Midbrain (tissue), 1 donor: ENCODE measurements around the gene TDRD10.

ENCODE experiments used
- DNase-seq: peaks from one replicate; lab custom pipeline; 2025; lab: John Stamatoyannopoulos, UW

Gene TDRD10

GRCh38 chr1:154553056-154554030 lies 51.3 kb downstream of the TDRD10 start:
- no peak for DNase-seq

- no peak for DNase-seq
These were observed 54.4 kb downstream of the TDRD10 start for GRCh38 chr1:154556422-154556821.

DNA sequence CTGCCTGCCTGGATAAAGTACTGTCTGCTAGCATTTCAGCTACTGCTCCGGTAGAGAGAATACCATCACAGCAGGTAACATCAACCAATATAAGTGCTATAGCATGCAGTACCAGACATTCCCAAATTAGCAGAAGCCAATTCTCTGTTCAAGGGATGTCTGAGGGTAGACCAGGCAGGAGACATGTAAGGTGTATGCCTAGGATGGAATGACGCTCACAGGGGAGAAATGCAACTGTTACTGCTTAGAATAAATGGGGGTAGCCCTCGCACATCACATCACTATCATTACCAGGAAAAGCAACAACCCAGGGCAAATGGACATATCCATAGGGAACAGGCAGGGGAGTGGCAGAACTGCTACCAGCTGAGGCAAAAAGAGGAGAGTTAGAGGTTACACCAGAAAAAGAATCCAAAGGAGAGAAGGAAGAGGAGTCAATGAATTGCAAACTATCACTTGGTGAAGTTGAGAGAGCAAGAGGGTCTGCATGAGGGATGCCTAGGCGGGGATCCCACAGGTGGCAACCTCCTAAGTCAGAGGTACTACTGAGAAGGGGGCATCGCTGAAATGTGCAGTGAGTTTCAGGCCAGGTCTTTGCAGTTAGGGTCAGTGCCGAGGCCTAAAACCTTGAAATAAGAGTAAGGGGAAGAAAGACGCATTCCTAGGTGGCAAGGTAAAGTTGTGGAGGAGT lies 55.4 kb downstream of the TDRD10 start:
- DNase-seq = no peak

- DNase-seq = no peak
These were observed 56.1 kb downstream of the TDRD10 start, which contains the start of gene UBE2Q1 for GRCh38 chr1:154557939-154558719. Gene UBE2Q1, minus strand, starts transcription at chr1:154558662. Its CDS starts 109 bp downstream, at chr1:154558553.

- DNase-seq = peak; percentile 99
These were observed 56.9 kb downstream of the TDRD10 start for GRCh38 chr1:154558720-154559465.

DNA sequence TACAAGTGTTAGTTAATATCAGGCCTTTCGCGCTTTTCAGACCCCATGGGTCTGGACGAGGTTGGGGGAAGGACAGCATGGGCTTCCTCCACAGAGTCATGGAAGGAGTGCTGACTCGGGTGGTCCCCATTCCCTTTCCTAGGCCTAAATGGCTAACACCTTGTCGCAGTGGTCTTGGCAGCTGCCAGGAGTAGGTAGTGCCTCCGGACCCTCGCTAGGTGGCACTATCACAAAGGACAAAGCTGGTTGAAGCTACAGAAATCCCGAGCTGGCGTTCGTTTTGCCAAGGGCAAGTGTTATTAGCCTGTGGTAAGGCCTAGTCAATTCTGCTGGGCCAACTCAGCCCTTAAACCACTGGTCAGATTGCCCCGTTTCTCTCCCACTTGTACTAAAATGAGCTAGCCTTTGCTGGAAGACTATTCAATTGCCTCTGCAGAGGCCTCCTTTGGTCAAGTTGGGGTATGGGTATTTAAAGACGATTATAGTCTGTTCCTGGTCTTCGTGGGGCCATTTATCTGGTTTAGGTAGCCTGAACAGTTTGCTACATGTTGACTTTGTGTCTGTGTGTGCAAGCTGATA lies 57.5 kb downstream of the TDRD10 start:
- peak; percentile 91 for DNase-seq

DNA sequence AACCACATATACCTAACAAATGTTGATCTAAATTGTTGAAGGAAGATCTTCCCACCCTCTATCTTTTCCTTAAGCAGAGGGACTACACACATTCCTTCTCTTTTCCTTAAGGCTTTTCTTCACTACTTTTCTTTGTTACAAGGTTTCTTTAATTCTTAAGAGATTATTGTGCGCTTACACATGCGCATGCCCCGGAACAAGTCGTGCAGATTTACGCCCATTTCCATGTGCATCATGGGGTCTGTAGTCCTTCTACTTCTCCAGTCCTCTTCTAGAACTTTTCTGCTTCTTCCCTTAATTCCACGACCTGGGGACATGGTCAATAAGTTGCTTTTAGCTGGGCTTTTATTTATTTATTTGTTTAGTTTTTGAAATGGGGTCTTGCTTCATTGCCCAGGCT lies 63.9 kb downstream of the TDRD10 start:
- no peak for DNase-seq

DNA sequence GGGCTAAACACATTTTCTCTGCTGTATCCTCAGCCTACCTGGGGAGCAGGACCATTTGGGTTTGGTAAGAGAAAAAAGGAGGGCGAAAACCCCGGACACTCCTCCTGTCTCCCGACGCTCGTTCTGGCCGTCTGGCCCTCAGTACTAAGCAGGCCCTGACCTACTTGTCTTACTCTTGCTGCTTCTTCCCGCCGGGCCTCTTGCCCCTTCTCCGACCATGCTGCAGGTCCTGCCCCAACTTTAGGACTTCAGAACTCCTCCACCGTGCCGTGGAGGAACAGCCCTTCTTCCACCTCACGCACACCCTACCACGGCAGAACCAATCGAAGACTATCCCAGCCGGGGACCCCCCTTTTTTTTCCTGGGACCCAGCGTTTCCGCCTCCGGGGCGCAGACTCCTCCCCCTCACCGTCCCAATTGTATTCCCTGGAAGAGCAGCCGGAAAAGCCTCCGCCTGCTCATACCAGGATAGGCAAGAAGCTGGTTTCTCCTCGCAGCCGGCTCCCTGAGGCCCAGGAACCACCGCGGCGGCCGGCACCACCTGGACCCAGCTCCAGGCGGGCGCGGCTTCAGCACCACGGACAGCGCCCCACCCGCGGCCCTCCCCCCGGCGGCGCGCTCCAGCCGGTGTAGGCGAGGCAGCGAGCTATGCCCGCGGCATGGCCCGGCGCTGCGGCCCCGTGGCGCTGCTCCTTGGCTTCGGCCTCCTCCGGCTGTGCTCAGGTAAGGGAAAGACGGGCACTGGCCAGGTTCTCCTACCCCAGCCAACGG lies 65.6 kb downstream of the TDRD10 start, which contains the start of gene CHRNB2:
CHRNB2 (plus strand) TSS at position 393 of the 771 bp plus-strand sequence; CDS start at position 660, 267 bp downstream.
- DNase-seq = peak; percentile 60

DNA sequence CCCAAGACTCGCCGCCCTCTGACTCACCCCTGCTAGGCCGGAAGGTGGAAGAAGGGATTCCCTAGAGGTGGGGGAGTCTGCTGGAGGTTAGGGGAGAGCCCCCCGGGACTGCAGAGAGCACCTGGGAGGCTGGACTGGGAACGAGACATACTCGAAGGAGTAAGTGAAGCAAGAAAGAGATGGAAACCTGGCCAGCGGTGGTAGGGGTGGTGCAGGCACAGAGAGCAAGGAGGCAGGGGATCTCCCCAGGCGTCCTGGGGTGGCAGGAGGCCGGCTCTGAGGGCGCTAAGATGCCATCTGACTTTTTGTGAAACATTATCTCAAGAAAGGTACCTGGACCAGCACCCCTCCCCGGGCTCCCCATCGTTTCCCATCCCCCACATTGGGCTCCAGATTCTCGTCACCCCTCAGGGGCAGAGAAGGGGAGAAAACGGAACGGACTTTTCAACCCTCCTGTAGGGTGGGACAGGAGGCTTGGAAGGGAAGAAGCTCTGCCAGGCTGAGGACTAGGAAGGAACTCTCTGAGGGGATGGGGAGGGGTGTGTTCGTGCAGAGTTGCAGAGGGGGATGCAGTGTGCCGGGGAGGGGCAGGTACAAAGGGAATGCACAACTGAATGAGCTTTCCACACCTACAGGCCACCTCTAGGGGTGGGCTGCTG lies 66.3 kb downstream of the TDRD10 start:
- no peak for DNase-seq

DNA sequence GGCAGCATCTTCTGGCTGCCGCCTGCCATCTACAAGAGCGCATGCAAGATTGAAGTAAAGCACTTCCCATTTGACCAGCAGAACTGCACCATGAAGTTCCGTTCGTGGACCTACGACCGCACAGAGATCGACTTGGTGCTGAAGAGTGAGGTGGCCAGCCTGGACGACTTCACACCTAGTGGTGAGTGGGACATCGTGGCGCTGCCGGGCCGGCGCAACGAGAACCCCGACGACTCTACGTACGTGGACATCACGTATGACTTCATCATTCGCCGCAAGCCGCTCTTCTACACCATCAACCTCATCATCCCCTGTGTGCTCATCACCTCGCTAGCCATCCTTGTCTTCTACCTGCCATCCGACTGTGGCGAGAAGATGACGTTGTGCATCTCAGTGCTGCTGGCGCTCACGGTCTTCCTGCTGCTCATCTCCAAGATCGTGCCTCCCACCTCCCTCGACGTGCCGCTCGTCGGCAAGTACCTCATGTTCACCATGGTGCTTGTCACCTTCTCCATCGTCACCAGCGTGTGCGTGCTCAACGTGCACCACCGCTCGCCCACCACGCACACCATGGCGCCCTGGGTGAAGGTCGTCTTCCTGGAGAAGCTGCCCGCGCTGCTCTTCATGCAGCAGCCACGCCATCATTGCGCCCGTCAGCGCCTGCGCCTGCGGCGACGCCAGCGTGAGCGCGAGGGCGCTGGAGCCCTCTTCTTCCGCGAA lies 69.4 kb downstream of the TDRD10 start:
- no peak for DNase-seq

- no peak for DNase-seq
These were observed 69.9 kb downstream of the TDRD10 start for GRCh38 chr1:154571964-154572288.

DNA sequence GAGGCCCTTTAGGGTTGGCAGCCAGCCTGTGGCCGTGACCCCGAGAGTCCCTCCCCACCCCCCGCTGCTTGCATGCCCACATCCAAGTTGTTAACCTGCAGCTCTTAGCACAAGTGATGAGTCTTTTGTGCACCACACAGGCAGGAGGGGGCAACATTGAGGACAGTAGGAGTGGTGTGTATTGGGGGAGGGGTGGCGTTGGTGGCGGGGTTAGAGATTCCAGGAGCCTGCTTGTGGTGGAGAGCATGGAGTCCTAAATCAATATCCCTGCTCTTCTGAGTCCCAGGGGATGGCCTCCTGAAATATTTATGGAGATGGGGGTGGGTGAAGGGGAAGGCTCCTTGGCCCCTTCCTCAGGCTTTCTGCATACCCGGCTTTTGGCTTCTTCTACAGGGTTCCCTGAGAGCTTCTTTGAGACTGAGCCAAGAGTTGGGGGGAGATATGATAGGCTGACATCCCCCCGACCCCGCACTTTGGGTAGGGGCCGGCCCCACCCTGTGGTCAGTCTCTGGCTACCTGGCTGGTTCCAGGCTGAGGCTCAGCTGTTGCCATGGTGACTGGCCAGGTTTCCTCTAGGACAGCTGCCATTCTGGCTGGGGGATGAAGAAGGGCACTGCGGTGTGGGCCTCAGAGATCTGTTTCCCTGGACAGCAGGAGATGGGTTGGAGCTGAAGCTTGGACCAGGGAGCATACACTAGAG lies 70.6 kb downstream of the TDRD10 start:
- DNase-seq = no peak

- no peak for DNase-seq
These were observed 71.1 kb downstream of the TDRD10 start for GRCh38 chr1:154573168-154573510.

- no peak for DNase-seq
These were observed 72.7 kb downstream of the TDRD10 start for GRCh38 chr1:154574716-154575115.

GRCh38 chr1:154575147-154575927 lies 73.3 kb downstream of the TDRD10 start:
- no peak for DNase-seq

DNA sequence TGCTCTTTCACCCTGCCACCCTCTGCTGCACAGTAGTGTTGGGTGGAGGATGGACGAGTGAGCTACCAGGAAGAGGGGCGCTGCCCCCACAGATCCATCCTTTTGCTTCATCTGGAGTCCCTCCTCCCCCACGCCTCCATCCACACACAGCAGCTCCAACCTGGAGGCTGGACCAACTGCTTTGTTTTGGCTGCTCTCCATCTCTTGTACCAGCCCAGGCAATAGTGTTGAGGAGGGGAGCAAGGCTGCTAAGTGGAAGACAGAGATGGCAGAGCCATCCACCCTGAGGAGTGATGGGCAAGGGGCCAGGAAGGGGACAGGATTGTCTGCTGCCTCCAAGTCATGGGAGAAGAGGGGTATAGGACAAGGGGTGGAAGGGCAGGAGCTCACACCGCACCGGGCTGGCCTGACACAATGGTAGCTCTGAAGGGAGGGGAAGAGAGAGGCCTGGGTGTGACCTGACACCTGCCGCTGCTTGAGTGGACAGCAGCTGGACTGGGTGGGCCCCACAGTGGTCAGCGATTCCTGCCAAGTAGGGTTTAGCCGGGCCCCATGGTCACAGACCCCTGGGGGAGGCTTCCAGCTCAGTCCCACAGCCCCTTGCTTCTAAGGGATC lies 74.0 kb downstream of the TDRD10 start:
- DNase-seq = no peak

DNA sequence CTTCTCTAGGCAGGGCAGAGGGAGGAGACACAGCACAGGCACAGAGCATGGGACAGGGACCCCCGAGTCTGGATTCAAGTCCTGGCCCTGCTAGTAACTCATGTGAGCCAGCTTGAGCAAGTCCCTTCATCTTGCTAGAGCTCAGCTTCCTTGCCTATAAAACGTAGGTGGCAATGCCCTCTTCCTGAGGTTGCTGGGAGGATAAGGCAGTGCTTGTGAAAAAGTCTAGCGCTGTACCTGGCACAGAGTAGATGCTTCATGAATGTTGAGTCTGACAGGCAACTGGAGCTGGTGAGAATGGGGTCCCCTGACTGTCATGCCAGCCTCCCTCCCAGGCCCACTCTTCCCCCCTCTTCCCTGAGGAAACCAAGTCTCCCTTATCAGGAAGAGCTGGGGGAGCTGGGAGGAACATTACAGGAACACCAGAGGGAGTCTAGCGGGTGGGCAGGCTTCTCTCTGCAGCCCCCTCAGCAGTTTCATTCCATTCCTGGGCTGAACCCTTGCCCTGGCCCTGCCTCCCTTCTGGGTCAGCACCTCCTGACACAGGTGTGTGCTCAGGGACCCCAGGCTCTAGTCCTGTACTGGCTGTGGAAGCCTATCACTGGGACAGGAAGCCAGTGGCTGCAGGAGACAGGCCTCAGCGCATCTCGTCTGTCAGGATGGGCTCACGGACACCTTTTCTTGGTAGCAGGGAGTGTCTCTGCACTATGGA lies 75.5 kb downstream of the TDRD10 start:
- DNase-seq = no peak
